Caco-2 (cell line): ENCODE data around the gene LRRTM1. TPM values are rescaled to one million over a fixed set of nuclear protein-coding genes. Genes with fewer than 3 reads are reported as not detected.

Experiments
- BruUV-seq: library from RNA; stranded (reverse); fragments of 400-500 nt; replicated peaks from 2 replicates; lab custom pipeline; 2021; lab: Mats Ljungman, UMichigan
- CTCF ChIA-PET: fragments of 300-600 bp; sonication (Branson Sonifier 250); formaldehyde crosslinking; loops from one replicate; lab custom pipeline; 2022; ENCODE audit warnings: antibody characterized with exemption; lab: Charles Lee
- POLR2A ChIA-PET: fragments of 300-600 bp; sonication (Branson Sonifier 250); formaldehyde crosslinking; loops from one replicate; lab custom pipeline; 2022; ENCODE audit warnings: antibody characterized with exemption; lab: Charles Lee
- DNase-seq, 2 experiments: peaks; one replicate each; pipeline versions ENCODE4 v3.0.0 to v3.0.0-alpha.2; 2020 to 2022
- H3K27me3 ChIP-seq: replicated peaks from 2 replicates; pipeline ENCODE4 v1.6.0; 2011; ENCODE audit warnings: low read length; ENCODE audit not compliant: control insufficient read depth, insufficient read depth
- H3K36me3 ChIP-seq: 2 replicates; pipeline ENCODE4 v1.5.1; 2011; ENCODE audit warnings: low read length; ENCODE audit not compliant: control insufficient read depth, insufficient read depth
- H3K4me1 ChIP-seq: fragments of 250-450 bp; sonication (Bioruptor Pico); 2 replicates; pipeline ENCODE4 v1.5.1; 2020; ENCODE audit warnings: mild to moderate bottlenecking
- H3K4me3 ChIP-seq: 2 replicates; pipeline ENCODE4 v1.5.1; 2011; ENCODE audit warnings: low read depth, mild to moderate bottlenecking, control low read depth, low read length
- H3K9me3 ChIP-seq: fragments of 250-450 bp; sonication (Bioruptor Pico); 2 replicates; pipeline ENCODE4 v1.5.1; 2020; ENCODE audit warnings: mild to moderate bottlenecking, moderate library complexity
- H3K27ac Mint-ChIP-seq: one replicate; pipeline ENCODE4 v1.8.0; 2022; ENCODE audit warnings: mixed read lengths; ENCODE audit not compliant: unreplicated experiment
- H3K27me3 Mint-ChIP-seq: one replicate; pipeline ENCODE4 v1.8.0; 2022; ENCODE audit warnings: mixed read lengths; ENCODE audit not compliant: insufficient read depth, unreplicated experiment
- H3K36me3 Mint-ChIP-seq: one replicate; pipeline ENCODE4 v1.8.0; 2022; ENCODE audit warnings: mild to moderate bottlenecking, mixed read lengths; ENCODE audit not compliant: insufficient read depth, unreplicated experiment
- H3K4me1 Mint-ChIP-seq: one replicate; pipeline ENCODE4 v1.8.0; 2022; ENCODE audit warnings: low read depth, mixed read lengths; ENCODE audit not compliant: unreplicated experiment
- H3K4me3 Mint-ChIP-seq: one replicate; pipeline ENCODE4 v1.8.0; 2022; ENCODE audit warnings: mild to moderate bottlenecking, moderate library complexity, mixed read lengths; ENCODE audit not compliant: unreplicated experiment
- H3K9me3 Mint-ChIP-seq: one replicate; pipeline ENCODE4 v1.8.0; 2022; ENCODE audit warnings: mixed read lengths; ENCODE audit not compliant: unreplicated experiment
- CTCF ChIP-seq, 2 experiments: fragments of 200-600 bp in 1 of 2; IDR thresholded peaks; 1 replicate in 1 of 2; 2 replicates in 1 of 2; pipeline versions ENCODE4 v1.5.1 to v1.8.0; 2011 to 2022; ENCODE audit warnings: antibody characterized with exemption in 1 of 2, control low read depth in 1 of 2, inconsistent platforms in 1 of 2, low read depth in 1 of 2, low read length in 1 of 2, mild to moderate bottlenecking in 1 of 2, moderate library complexity in 1 of 2; ENCODE audit not compliant: insufficient read depth in 1 of 2, severe bottlenecking in 1 of 2, unreplicated experiment in 1 of 2
- intact Hi-C: fragments of 100-400 bp; cut with micrococcal nuclease; formaldehyde crosslinking; loops from one replicate; pipeline ENCODE4 v1.10.0; 2022; ENCODE audit not compliant: unreplicated experiment
- total RNA-seq: library from RNA; stranded (reverse); gene quantifications from 2 replicates; pipeline ENCODE4 v1.2.3, GENCODE V29; 2022

The LRRTM1 gene
- total RNA-seq, 1 experiment from 2014 or later: not detected

GRCh38 chr2:80281049-80281448, 23.5 kb downstream of the LRRTM1 start:
- H3K27me3 Mint-ChIP-seq: peaks cover 7% of the 10 kb centered on the region
- DNase-seq: no peak
- no peaks in the 10 kb centered on the region for H3K4me1 Mint-ChIP-seq
- TF ChIP-seq CTCF (IDR thresholded peaks at IDR 0.05; ENCODE audit: insufficient read depth in 1 of 2, low read depth in 1 of 2, low read length in 1 of 2, severe bottlenecking in 1 of 2, unreplicated experiment in 1 of 2): no peak
- Histone ChIP-seq H3K9me3 (0 out of 2 replicates have a peak, but pooled peaks cover 3% of the 10 kb centered on the region), H3K27me3 (no peaks in the 10 kb centered on the region), H3K36me3 (no peaks in the 10 kb centered on the region), H3K4me1 (no peaks in the 10 kb centered on the region), H3K4me3 (no peak overlapping the region)
- intact Hi-C loops: no loop called here
- no TSS peak for BruUV-seq
- ChIA-PET POLR2A (no interaction called here), CTCF (no interaction called here)
- no peak overlapping the region for H3K27ac Mint-ChIP-seq
- H3K36me3 Mint-ChIP-seq: no peaks in the 10 kb centered on the region
- no peaks in the 10 kb centered on the region for H3K9me3 Mint-ChIP-seq
- no peak overlapping the region for H3K4me3 Mint-ChIP-seq

- no TSS peak for BruUV-seq
- DNase-seq: no peak
- Histone ChIP-seq H3K4me1 (no peaks in the 10 kb centered on the region), H3K9me3 (0 out of 2 replicates have a peak, but pooled peaks cover 3% of the 10 kb centered on the region), H3K36me3 (no peaks in the 10 kb centered on the region), H3K27me3 (no peaks in the 10 kb centered on the region), H3K4me3 (no peak overlapping the region)
- Mint-ChIP-seq H3K4me3 (no peak overlapping the region), H3K4me1 (no peaks in the 10 kb centered on the region), H3K27ac (no peak overlapping the region), H3K27me3 (peaks cover 7% of the 10 kb centered on the region), H3K36me3 (no peaks in the 10 kb centered on the region), H3K9me3 (no peaks in the 10 kb centered on the region)
- intact Hi-C loops: no loop called here
- no peak for TF ChIP-seq CTCF (IDR thresholded peaks at IDR 0.05; ENCODE audit: insufficient read depth in 1 of 2, low read depth in 1 of 2, low read length in 1 of 2, severe bottlenecking in 1 of 2, unreplicated experiment in 1 of 2)
- CTCF ChIA-PET: no interaction called here
- POLR2A ChIA-PET: no interaction called here
These were observed 24.0 kb downstream of the LRRTM1 start for GRCh38 chr2:80280598-80280997.

GRCh38 chr2:80269806-80270205, 34.7 kb downstream of the LRRTM1 start:
- H3K27ac Mint-ChIP-seq: no peak overlapping the region
- no peak overlapping the region for H3K4me3 ChIP-seq
- no peaks in the 10 kb centered on the region for H3K36me3 ChIP-seq
- no peak overlapping the region for H3K4me3 Mint-ChIP-seq
- no peaks in the 10 kb centered on the region for H3K9me3 ChIP-seq
- H3K4me1 ChIP-seq: 0 out of 2 replicates have a peak, but pooled peaks cover under 1% of the 10 kb centered on the region
- no peaks in the 10 kb centered on the region for H3K4me1 Mint-ChIP-seq
- intact Hi-C loops: no loop called here
- no peak for DNase-seq
- no peaks in the 10 kb centered on the region for H3K27me3 ChIP-seq
- ChIA-PET CTCF (no interaction called here), POLR2A (no interaction called here)
- peaks cover 4% of the 10 kb centered on the region for H3K9me3 Mint-ChIP-seq
- no peaks in the 10 kb centered on the region for H3K36me3 Mint-ChIP-seq
- no peak for TF ChIP-seq CTCF (IDR thresholded peaks at IDR 0.05; ENCODE audit: insufficient read depth in 1 of 2, low read depth in 1 of 2, low read length in 1 of 2, severe bottlenecking in 1 of 2, unreplicated experiment in 1 of 2)
- H3K27me3 Mint-ChIP-seq: peaks cover 3% of the 10 kb centered on the region
- BruUV-seq: no TSS peak
